Parathyroid adenoma (tissue), 2 donors: ENCODE results near the gene FBXL17.

Experiments
- H2AFZ ChIP-seq: fragments of 300-600 bp; sonication (generic); one replicate; pipeline ENCODE4 v1.7.0; 2017; ENCODE audit warnings: antibody characterized with exemption, mild to moderate bottlenecking
- H3K27ac ChIP-seq: fragments of 300-600 bp; sonication (generic); one replicate; pipeline ENCODE4 v1.7.0; 2017
- H3K27me3 ChIP-seq: fragments of 300-600 bp; sonication (generic); one replicate; pipeline ENCODE4 v1.7.0; 2017; ENCODE audit warnings: low read length; ENCODE audit not compliant: control insufficient read depth, insufficient read depth
- H3K36me3 ChIP-seq: fragments of 300-600 bp; sonication (generic); one replicate; pipeline ENCODE4 v1.7.0; 2017; ENCODE audit warnings: low read length; ENCODE audit not compliant: control insufficient read depth, insufficient read depth
- H3K4me1 ChIP-seq: fragments of 300-600 bp; sonication (generic); one replicate; pipeline ENCODE4 v1.7.0; 2017; ENCODE audit warnings: control low read depth
- H3K4me2 ChIP-seq: fragments of 300-600 bp; sonication (generic); one replicate; pipeline ENCODE4 v1.7.0; 2017; ENCODE audit warnings: low read length
- H3K4me3 ChIP-seq: fragments of 300-600 bp; sonication (generic); one replicate; pipeline ENCODE4 v1.7.0; 2017; ENCODE audit warnings: low read depth, low read length
- H3K79me2 ChIP-seq: fragments of 300-600 bp; sonication (generic); one replicate; pipeline ENCODE4 v1.7.0; 2017; ENCODE audit warnings: control low read depth
- H3K9ac ChIP-seq: fragments of 300-600 bp; sonication (generic); one replicate; pipeline ENCODE4 v1.7.0; 2017; ENCODE audit warnings: mild to moderate bottlenecking
- H3K9me3 ChIP-seq: fragments of 300-600 bp; sonication (generic); one replicate; pipeline ENCODE4 v1.7.0; 2017; ENCODE audit warnings: low read length; ENCODE audit not compliant: control insufficient read depth
- CTCF ChIP-seq: fragments of 300-600 bp; sonication (generic); IDR thresholded peaks from one replicate; pipeline ENCODE4 v1.7.0; 2017; ENCODE audit warnings: antibody characterized with exemption, mild to moderate bottlenecking
- donor health status: primary hyperparathyroidism.

The FBXL17 gene

GRCh38 chr5:108271127-108271526, 110.8 kb downstream of the FBXL17 start:
- H3K9me3 ChIP-seq, result no peaks in the 10 kb centered on the region
- H3K27me3 ChIP-seq, result no peaks in the 10 kb centered on the region
- H2AFZ ChIP-seq, result no peak overlapping the region
- no peak for TF ChIP-seq CTCF
- no peak overlapping the region for H3K9ac ChIP-seq
- H3K4me2 ChIP-seq, result no peak overlapping the region
- H3K4me1 ChIP-seq, result peaks cover 6% of the 10 kb centered on the region
- H3K79me2 ChIP-seq, result no peaks in the 10 kb centered on the region
- H3K27ac ChIP-seq, result no peak overlapping the region
- no peaks in the 10 kb centered on the region for H3K36me3 ChIP-seq
- no peak overlapping the region for H3K4me3 ChIP-seq

- H3K27ac ChIP-seq, result no peak overlapping the region
- H3K9ac ChIP-seq, result no peak overlapping the region
- H2AFZ ChIP-seq, result no peak overlapping the region
- TF ChIP-seq CTCF, result no peak
- no peaks in the 10 kb centered on the region for H3K79me2 ChIP-seq
- H3K9me3 ChIP-seq, result no peaks in the 10 kb centered on the region
- H3K27me3 ChIP-seq, result no peaks in the 10 kb centered on the region
- no peaks in the 10 kb centered on the region for H3K36me3 ChIP-seq
- no peak overlapping the region for H3K4me2 ChIP-seq
- H3K4me1 ChIP-seq, result peaks cover under 1% of the 10 kb centered on the region
- H3K4me3 ChIP-seq, result no peak overlapping the region
These were observed 115.7 kb downstream of the FBXL17 start for GRCh38 chr5:108266242-108266641.

- Histone ChIP-seq H3K27me3 (no peaks in the 10 kb centered on the region), H3K4me1 (peaks cover under 1% of the 10 kb centered on the region), H3K27ac (no peak overlapping the region), H3K9ac (no peak overlapping the region), H3K9me3 (no peaks in the 10 kb centered on the region), H3K79me2 (no peaks in the 10 kb centered on the region), H3K4me2 (no peak overlapping the region), H3K36me3 (no peaks in the 10 kb centered on the region), H2AFZ (no peak overlapping the region), H3K4me3 (no peak overlapping the region)
- no peak for TF ChIP-seq CTCF
These were observed 117.4 kb downstream of the FBXL17 start for GRCh38 chr5:108264533-108264932.

DNA sequence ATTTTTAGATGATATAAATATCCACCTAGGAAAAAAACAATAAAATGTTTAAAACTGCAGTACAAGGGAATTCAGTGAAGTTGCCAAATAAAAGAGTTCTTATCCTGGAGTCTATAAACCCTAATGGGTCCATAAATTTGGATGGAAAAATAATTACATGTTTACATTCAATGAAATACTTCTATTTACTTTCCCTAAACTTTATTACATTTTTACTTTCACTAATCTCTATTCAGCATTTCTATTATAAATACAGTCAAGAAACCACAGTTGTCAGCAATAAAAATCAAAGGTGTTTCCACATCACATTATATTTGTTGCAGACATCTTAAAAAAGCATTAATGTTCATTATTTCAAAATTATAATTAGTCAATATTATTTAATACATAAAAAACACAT, 118.6 kb downstream of the FBXL17 start:
- H3K79me2 ChIP-seq, result peaks cover 3% of the 10 kb centered on the region
- no peak for TF ChIP-seq CTCF
- no peak overlapping the region for H2AFZ ChIP-seq
- no peaks in the 10 kb centered on the region for H3K36me3 ChIP-seq
- H3K4me3 ChIP-seq, result no peak overlapping the region
- H3K27ac ChIP-seq, result no peak overlapping the region
- peaks cover 4% of the 10 kb centered on the region for H3K4me1 ChIP-seq
- H3K27me3 ChIP-seq, result no peaks in the 10 kb centered on the region
- no peak overlapping the region for H3K4me2 ChIP-seq
- H3K9ac ChIP-seq, result no peak overlapping the region
- H3K9me3 ChIP-seq, result no peaks in the 10 kb centered on the region

DNA sequence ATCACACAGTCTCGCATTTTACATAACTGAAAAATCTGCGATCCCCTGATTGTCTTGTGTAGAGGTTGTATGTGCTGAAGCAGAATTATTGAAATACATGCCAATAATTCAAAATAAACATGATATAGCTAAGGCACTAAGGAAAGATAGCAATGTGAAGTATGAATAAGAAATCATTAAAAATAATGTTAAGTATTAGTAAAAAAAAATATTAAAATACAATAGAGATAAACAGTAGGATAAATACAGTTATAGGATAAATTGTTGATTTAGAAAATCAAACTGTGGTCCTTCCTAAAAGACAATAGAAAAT, 121.1 kb downstream of the FBXL17 start:
- H3K36me3 ChIP-seq, result no peaks in the 10 kb centered on the region
- H3K9me3 ChIP-seq, result no peaks in the 10 kb centered on the region
- H3K9ac ChIP-seq, result no peak overlapping the region
- H3K27me3 ChIP-seq, result no peaks in the 10 kb centered on the region
- H3K4me1 ChIP-seq, result peaks cover 12% of the 10 kb centered on the region
- no peak for TF ChIP-seq CTCF
- H3K4me3 ChIP-seq, result no peak overlapping the region
- H3K79me2 ChIP-seq, result peaks cover 3% of the 10 kb centered on the region
- no peak overlapping the region for H2AFZ ChIP-seq
- no peak overlapping the region for H3K27ac ChIP-seq
- H3K4me2 ChIP-seq, result no peak overlapping the region
